GM12878 (cell line): ENCODE measurements around the gene SLC24A3. TPM values are rescaled to one million over a fixed set of nuclear protein-coding genes. Genes with fewer than 3 reads are reported as not detected.

Experiments
- ATAC-seq: fragments of 200-7000 bp; cut with Tn5 transposase; 3 replicates; pipeline ENCODE4 v1.9.1; 2020; ENCODE audit warnings: mild to moderate bottlenecking, moderate library complexity
- BruUV-seq: library from RNA; stranded (reverse); fragments of 400-500 nt; replicated peaks from 2 replicates; lab custom pipeline; 2021; lab: Mats Ljungman, UMichigan
- CTCF ChIA-PET: fragments of 300-600 bp; sonication (Branson Sonifier 250); formaldehyde crosslinking; extraction: SDS; loops from one replicate; lab custom pipeline; 2021; ENCODE audit warnings: inconsistent platforms; lab: Yijun Ruan, JAX
- POLR2A ChIA-PET: fragments of 350-600 bp; formaldehyde crosslinking; extraction: SDS; loops from one replicate; lab custom pipeline; 2021; ENCODE audit warnings: inconsistent platforms; lab: Charles Lee
- RAD21 ChIA-PET: fragments of 300-600 bp; sonication (Branson Sonifier 250); formaldehyde crosslinking; loops from one replicate; lab custom pipeline; 2023; ENCODE audit warnings: antibody characterized with exemption; ENCODE audit not compliant: unreplicated experiment; lab: Charles Lee
- SMC1A ChIA-PET: fragments of 300-600 bp; sonication (Branson Sonifier 250); formaldehyde crosslinking; loops from one replicate; lab custom pipeline; 2023; ENCODE audit not compliant: unreplicated experiment, uncharacterized antibody; lab: Charles Lee
- DNase-seq: peaks from one replicate; pipeline ENCODE4 v3.0.0-alpha.2; 2011; ENCODE audit warnings: low read depth, low spot score
- FAIRE-seq: peaks from 3 replicates; lab custom pipeline; 2011; peaks lifted over from hg19 to GRCh38; lab: Jason Lieb, UNC
- H2AFZ ChIP-seq: 2 replicates; pipeline ENCODE4 v1.6.0; 2011; ENCODE audit warnings: low read depth, low read length, control low read depth; ENCODE audit not compliant: control insufficient read depth
- H3K27ac ChIP-seq: 2 replicates; pipeline ENCODE4 v1.5.1; 2011; ENCODE audit warnings: control low read depth; ENCODE audit not compliant: control insufficient read depth, insufficient read depth
- H3K27me3 ChIP-seq, 2 experiments: replicated peaks in 1 of 2; 2 replicates each; pipeline versions ENCODE4 v1.6.0 to v1.6.1; 2011; ENCODE audit warnings: low read length in 1 of 2; ENCODE audit not compliant: control insufficient read depth in 2 of 2, insufficient read depth in 2 of 2
- H3K36me3 ChIP-seq, 2 experiments: 2 replicates each; pipeline ENCODE4 v1.5.1; 2011; ENCODE audit warnings: low read length in 1 of 2; ENCODE audit not compliant: control insufficient read depth in 2 of 2, insufficient read depth in 2 of 2
- H3K4me1 ChIP-seq: 2 replicates; pipeline ENCODE4 v1.6.1; 2011; ENCODE audit warnings: mild to moderate bottlenecking, low read length, moderate library complexity, mixed read lengths; ENCODE audit not compliant: control insufficient read depth, insufficient read depth
- H3K4me2 ChIP-seq: 2 replicates; pipeline ENCODE4 v1.6.0; 2011; ENCODE audit warnings: control low read depth; ENCODE audit not compliant: control insufficient read depth, insufficient read depth
- H3K4me3 ChIP-seq: fragments of 200-600 bp; sonication (generic); 2 replicates; pipeline ENCODE4 v1.5.1; 2016
- H3K79me2 ChIP-seq: 2 replicates; pipeline ENCODE4 v1.6.0; 2011; ENCODE audit warnings: low read length; ENCODE audit not compliant: control insufficient read depth, insufficient read depth
- H3K9ac ChIP-seq: 2 replicates; pipeline ENCODE4 v1.8.0; 2011; ENCODE audit warnings: low read length, control low read depth, mixed read lengths; ENCODE audit not compliant: control insufficient read depth, insufficient read depth
- H3K9me3 ChIP-seq: replicated peaks from 3 replicates; pipeline ENCODE4 v1.5.1; 2011; ENCODE audit warnings: mild to moderate bottlenecking, low read length; ENCODE audit not compliant: control insufficient read depth, insufficient read depth
- H4K20me1 ChIP-seq: 2 replicates; pipeline ENCODE4 v1.6.0; 2011; ENCODE audit not compliant: control insufficient read depth, insufficient read depth
- ASH2L ChIP-seq: fragments of 300-600, 200-600 bp; sonication (generic); IDR thresholded peaks from 2 replicates; pipeline ENCODE4 v1.6.1; 2017; ENCODE audit warnings: low read depth, mild to moderate bottlenecking, borderline replicate concordance
- BMI1 ChIP-seq: fragments of 450-650 bp; IDR thresholded peaks from 2 replicates; pipeline ENCODE4 v1.6.1; 2016; ENCODE audit warnings: mild to moderate bottlenecking, moderate library complexity, borderline replicate concordance
- HDAC6 ChIP-seq: fragments of 200-600 bp; sonication (generic); IDR thresholded peaks from one replicate; pipeline ENCODE4 v1.8.0; 2017; ENCODE audit warnings: antibody characterized with exemption; ENCODE audit not compliant: unreplicated experiment
- HDGF ChIP-seq: fragments of 450-650 bp; IDR thresholded peaks from 2 replicates; pipeline ENCODE4 v1.6.1; 2016; ENCODE audit warnings: antibody characterized with exemption
- MAX ChIP-seq: IDR thresholded peaks from 2 replicates; pipeline ENCODE4 v1.6.1; 2012; ENCODE audit warnings: low read depth, low read length, improper control_type of control experiment
- MTA3 ChIP-seq: IDR thresholded peaks from 2 replicates; pipeline ENCODE4 v1.6.1; 2012; ENCODE audit warnings: low read length, inconsistent platforms, borderline replicate concordance
- NBN ChIP-seq: fragments of 450-650 bp; IDR thresholded peaks from 2 replicates; pipeline ENCODE4 v1.6.1; 2016
- PBX3 ChIP-seq: IDR thresholded peaks from 2 replicates; pipeline ENCODE4 v1.6.1; 2011; ENCODE audit warnings: mild to moderate bottlenecking, low read depth, low read length, moderate library complexity; ENCODE audit not compliant: insufficient replicate concordance
- POLR2AphosphoS2 ChIP-seq: IDR thresholded peaks from 2 replicates; pipeline ENCODE4 v1.6.1; 2011; ENCODE audit warnings: low read depth, mild to moderate bottlenecking, low read length, improper control_type of control experiment, moderate library complexity
- SMAD1 ChIP-seq: fragments of 450-650 bp; IDR thresholded peaks from 2 replicates; pipeline ENCODE4 v1.6.1; 2018; ENCODE audit warnings: mild to moderate bottlenecking, low read depth; ENCODE audit not compliant: partially characterized antibody
- SUPT20H ChIP-seq: IDR thresholded peaks from 2 replicates; pipeline ENCODE4 v1.6.1; 2011; ENCODE audit warnings: low read depth, mild to moderate bottlenecking, low read length, moderate library complexity, borderline replicate concordance; ENCODE audit not compliant: control insufficient read depth
- ZBTB33 ChIP-seq: fragments of 450-650 bp; IDR thresholded peaks from 2 replicates; pipeline ENCODE4 v1.6.1; 2017; ENCODE audit warnings: mild to moderate bottlenecking
- ZNF207 ChIP-seq: fragments of 450-650 bp; IDR thresholded peaks from 2 replicates; pipeline ENCODE4 v1.6.1; 2014; ENCODE audit warnings: antibody characterized with exemption, mild to moderate bottlenecking, borderline replicate concordance
- WGBS: methylation state at CpG from one replicate; pipeline ENCODE4 v1.1.6; 2016; ENCODE audit warnings: low lambda C conversion rate; ENCODE audit not compliant: insufficient replicate concordance, insufficient coverage; ENCODE audit errors: missing lambda C conversion rate; 5-methylcytosine and 5-hydroxymethylcytosine counted together
- in situ Hi-C: fragments of 300-500 bp; cut with MboI; formaldehyde crosslinking; loops from 9 replicates; pipeline ENCODE4 v1.14.3; 2018; ENCODE audit warnings: mixed read lengths
- intact Hi-C: fragments of 100-400 bp; cut with micrococcal nuclease; formaldehyde crosslinking; loops from one replicate; pipeline ENCODE4 v1.14.2; 2022; ENCODE audit not compliant: unreplicated experiment
- polyA plus RNA-seq, 11 experiments: library from polyadenylated mRNA; depleted of rRNA in 4 of 11; unstranded in 6 of 11; stranded (reverse) in 5 of 11; fragments of >200 nt; fragmentation: Nextera tagmentation in 4 of 11; fragmentation: Illumina TruSeq in 1 of 11; extraction: Ambion mirVana in 4 of 11; extraction: Trizol in 1 of 11; gene quantifications; 1 replicate in 1 of 11; 2 replicates in 10 of 11; pipeline versions ENCODE4 v1.2.1 to v1.2.3, GENCODE V29; 2011 to 2016; ENCODE audit warnings: inconsistent platforms in 2 of 11, missing spikeins in 2 of 11, low read depth in 1 of 11
- total RNA-seq, 4 experiments: library from RNA; depleted of rRNA in 3 of 4; stranded (reverse); fragments of >200 nt in 3 of 4; fragmentation: Illumina TruSeq in 1 of 4; extraction: Trizol in 1 of 4; gene quantifications; 2 replicates each; pipeline versions ENCODE4 v1.2.1 to v1.2.3, GENCODE V29; 2013 to 2021

Gene SLC24A3
- total and polyA plus RNA-seq, 10 of the 15 experiments (the other 5 are each of a cell fraction or from before 2014, with no cell fraction given), result 0.04 TPM; not detected in 9

- in situ Hi-C loops (no loop called here), intact Hi-C loops (no loop called here)
- no peak for TF ChIP-seq ZBTB33
- no peak for TF ChIP-seq HDGF
- no peak for TF ChIP-seq MTA3
- no peak for TF ChIP-seq PBX3
- TF ChIP-seq SMAD1, result no peak
- no peak for TF ChIP-seq MAX
- no peak for TF ChIP-seq ZNF207
- TF ChIP-seq ASH2L, result no peak
- TF ChIP-seq SUPT20H, result no peak
- TF ChIP-seq HDAC6, result no peak
- TF ChIP-seq POLR2AphosphoS2, result no peak
- no peak for TF ChIP-seq BMI1
- TF ChIP-seq NBN, result no peak
- ChIA-PET SMC1A (no interaction called here), RAD21 (no interaction called here), CTCF (no interaction called here), POLR2A (interaction anchor here (1.2 kb wide), 1 partner anchor 15 kb away, joined by 3 read pairs; no protein-coding TSS in a partner anchor)
- no peak overlapping the region for H3K27ac ChIP-seq
- no peak overlapping the region for H2AFZ ChIP-seq
- H3K36me3 ChIP-seq, result no peaks in the 10 kb centered on the region
- BruUV-seq, result no TSS peak
- DNase-seq, result no peak
- FAIRE-seq, result no peak
- H4K20me1 ChIP-seq, result no peaks in the 10 kb centered on the region
- 0% methylated on average over 5 of the region's 5 CpGs for WGBS
- no peaks in the 10 kb centered on the region for H3K4me1 ChIP-seq
- peak; percentile 75 for ATAC-seq
- H3K4me2 ChIP-seq, result no peak overlapping the region
- no peaks in the 10 kb centered on the region for H3K9me3 ChIP-seq
- H3K4me3 ChIP-seq, result no peak overlapping the region
- no peaks in the 10 kb centered on the region for H3K79me2 ChIP-seq
- no peak overlapping the region for H3K9ac ChIP-seq
- H3K27me3 ChIP-seq, result no peaks in the 10 kb centered on the region; a peak in 2 of 4 replicates
Observed at GRCh38 chr20:19317237-19318069, 105.0 kb downstream of the SLC24A3 start.
